ENCODE data around the gene PIK3AP1.

PIK3AP1 gene

GRCh38 chr10:96712662-96713271 is 7.5 kb downstream of the PIK3AP1 start:
- TF ChIP-seq CTCF (IDR thresholded peaks at IDR 0.05; ENCODE audit: low read depth, low read length), result no peak
- no peak overlapping the region for H3K4me3 ChIP-seq (ENCODE audit: low read depth, low read length)

- no peak overlapping the region for H3K4me3 ChIP-seq (ENCODE audit: low read depth, low read length)
- TF ChIP-seq CTCF (IDR thresholded peaks at IDR 0.05; ENCODE audit: low read depth, low read length), result no peak
Measured at GRCh38 chr10:96711048-96711728, 9.1 kb downstream of the PIK3AP1 start.

- TF ChIP-seq CTCF (IDR thresholded peaks at IDR 0.05; ENCODE audit: low read depth, low read length), result no peak
- no peak overlapping the region for H3K4me3 ChIP-seq (ENCODE audit: low read depth, low read length)
Measured at GRCh38 chr10:96709525-96709924, 10.8 kb downstream of the PIK3AP1 start.

GRCh38 chr10:96708996-96709395 is 11.3 kb downstream of the PIK3AP1 start:
- no peak for TF ChIP-seq CTCF (IDR thresholded peaks at IDR 0.05; ENCODE audit: low read depth, low read length)
- no peak overlapping the region for H3K4me3 ChIP-seq (ENCODE audit: low read depth, low read length)

- TF ChIP-seq CTCF (IDR thresholded peaks at IDR 0.05; ENCODE audit: low read depth, low read length), result no peak
- H3K4me3 ChIP-seq (ENCODE audit: low read depth, low read length), result no peak overlapping the region
Measured at GRCh38 chr10:96708456-96708855, 11.9 kb downstream of the PIK3AP1 start.

- TF ChIP-seq CTCF (IDR thresholded peaks at IDR 0.05; ENCODE audit: low read depth, low read length), result no peak
- H3K4me3 ChIP-seq (ENCODE audit: low read depth, low read length), result no peak overlapping the region
Measured at GRCh38 chr10:96706331-96706853, 13.9 kb downstream of the PIK3AP1 start.

GRCh38 chr10:96705134-96705533 is 15.2 kb downstream of the PIK3AP1 start:
- no peak overlapping the region for H3K4me3 ChIP-seq (ENCODE audit: low read depth, low read length)
- TF ChIP-seq CTCF (IDR thresholded peaks at IDR 0.05; ENCODE audit: low read depth, low read length), result no peak

All from WI38 (cell line).